Measurements from ENCODE around the gene TRIM54. TPM values are rescaled to one million over a fixed set of nuclear protein-coding genes. Genes with fewer than 3 reads are reported as not detected.

The TRIM54 gene
- total and polyA plus RNA-seq, 9 of the 15 experiments (the other 6 are each of a cell fraction or from before 2014, with no cell fraction given): not detected

- 0 out of 2 replicates have a peak, but pooled peaks have one; percentile 72 for TF ChIP-seq ZNF518B (CRISPR knock-in tag; IDR thresholded peaks at IDR 0.05)
- TF ChIP-seq CBX1 (IDR thresholded peaks at IDR 0.05; ENCODE audit: low read depth): peak; percentile 77; the same call in 1 of the 2 replicates
- TF ChIP-seq E2F5 (CRISPR knock-in tag; IDR thresholded peaks at IDR 0.05): no peak
- no peak for TF ChIP-seq CGGBP1 (CRISPR knock-in tag; IDR thresholded peaks at IDR 0.05)
- peak; percentile 95 for TF ChIP-seq POLR2AphosphoS5 (IDR thresholded peaks at IDR 0.05; ENCODE audit: control insufficient read depth, insufficient read depth, low read depth, low read length)
- no peak for TF ChIP-seq ATF2 (CRISPR knock-in tag; IDR thresholded peaks at IDR 0.05)
- 0 out of 2 replicates have a peak, but pooled peaks have one; percentile 5 for TF ChIP-seq NR4A1 (CRISPR knock-in tag; IDR thresholded peaks at IDR 0.05)
- no peak for TF ChIP-seq NR4A1 (tag; IDR thresholded peaks at IDR 0.05)
- no peak for TF ChIP-seq ZNF79 (CRISPR knock-in tag; IDR thresholded peaks at IDR 0.05; ENCODE audit: low read depth)
- TF ChIP-seq LCOR (CRISPR knock-in tag; IDR thresholded peaks at IDR 0.05): peak; percentile 77
- peak; percentile 64 for TF ChIP-seq REST (IDR thresholded peaks at IDR 0.05; ENCODE audit: borderline replicate concordance)
- TF ChIP-seq REST (CRISPR knock-in tag; IDR thresholded peaks at IDR 0.05; ENCODE audit: low read depth): no peak; the same call in 1 of the 2 replicates
Measured at GRCh38 chr2:27322766-27323595, 40.8 kb downstream of the TRIM54 start, which contains the start of gene MPV17 (continued).
